Liver (tissue), 9 donors: ENCODE data around the gene MTMR1. TPM values are rescaled to one million over a fixed set of nuclear protein-coding genes. Genes with fewer than 3 reads are reported as not detected.

Experiments
- DNase-seq: peaks from one replicate; pipeline ENCODE4 v3.0.0-alpha.2; 2017; ENCODE audit warnings: low spot score
- H3K27ac ChIP-seq, 2 donors: one replicate each; pipeline ENCODE4 v1.7.0; 2013; ENCODE audit warnings: inconsistent platforms in 2 of 2, low read length in 2 of 2, control low read depth in 1 of 2, low read depth in 1 of 2, mild to moderate bottlenecking in 1 of 2
- H3K27me3 ChIP-seq, 4 donors: one replicate each; pipeline versions ENCODE4 v1.6.1 to v1.7.0; 2013; ENCODE audit warnings: low read length in 3 of 4, inconsistent platforms in 1 of 4, mild to moderate bottlenecking in 1 of 4, moderate library complexity in 1 of 4; ENCODE audit not compliant: control insufficient read depth in 4 of 4, insufficient read depth in 4 of 4
- H3K36me3 ChIP-seq, 4 donors: one replicate each; pipeline versions ENCODE4 v1.6.1 to v1.7.0; 2013; ENCODE audit warnings: low read length in 3 of 4, mild to moderate bottlenecking in 3 of 4, low read depth in 1 of 4, moderate library complexity in 1 of 4; ENCODE audit not compliant: control insufficient read depth in 4 of 4, insufficient read depth in 3 of 4
- H3K4me1 ChIP-seq, 4 donors: one replicate each; pipeline versions ENCODE4 v1.6.1 to v1.7.0; 2013; ENCODE audit warnings: low read length in 3 of 4, mild to moderate bottlenecking in 3 of 4, moderate library complexity in 1 of 4; ENCODE audit not compliant: control insufficient read depth in 4 of 4, insufficient read depth in 4 of 4
- H3K4me3 ChIP-seq, 3 donors: one replicate each; pipeline versions ENCODE4 v1.6.1 to v1.7.0; 2013; ENCODE audit warnings: low read length in 3 of 3, control low read depth in 1 of 3, low read depth in 1 of 3, mild to moderate bottlenecking in 1 of 3
- H3K9ac ChIP-seq, 2 donors: one replicate each; pipeline ENCODE4 v1.7.0; 2013; ENCODE audit warnings: low read length in 2 of 2, mild to moderate bottlenecking in 2 of 2, moderate library complexity in 2 of 2, control low read depth in 1 of 2, low read depth in 1 of 2
- H3K9me3 ChIP-seq, 4 donors: one replicate each; pipeline versions ENCODE4 v1.6.1 to v1.7.0; 2013; ENCODE audit warnings: low read length in 3 of 4; ENCODE audit not compliant: control insufficient read depth in 4 of 4
- ATF3 ChIP-seq: IDR thresholded peaks from 2 replicates; pipeline ENCODE4 v1.6.1; 2016; ENCODE audit warnings: antibody characterized with exemption
- EGR1 ChIP-seq, 2 donors: IDR thresholded peaks; 2 replicates each; pipeline ENCODE4 v1.6.1; 2016 to 2018; ENCODE audit warnings: antibody characterized with exemption in 2 of 2, low read depth in 2 of 2
- FOXA1 ChIP-seq: IDR thresholded peaks from 2 replicates; pipeline ENCODE4 v1.6.1; 2016; ENCODE audit warnings: antibody characterized with exemption
- GABPA ChIP-seq, 2 donors: IDR thresholded peaks in 1 of 2; conservative IDR thresholded peaks in 1 of 2; 2 replicates each; pipeline ENCODE4 v1.6.1; 2016; ENCODE audit warnings: antibody characterized with exemption in 2 of 2, mild to moderate bottlenecking in 1 of 2, moderate library complexity in 1 of 2
- HNF4A ChIP-seq, 2 donors: conservative IDR thresholded peaks; 2 replicates each; pipeline ENCODE4 v1.6.1; 2016; ENCODE audit warnings: antibody characterized with exemption in 2 of 2, mild to moderate bottlenecking in 2 of 2
- HNF4G ChIP-seq: IDR thresholded peaks from 2 replicates; pipeline ENCODE4 v1.6.1; 2016; ENCODE audit warnings: antibody characterized with exemption
- JUND ChIP-seq, 2 donors: IDR thresholded peaks; 2 replicates each; pipeline ENCODE4 v1.6.1; 2016; ENCODE audit warnings: antibody characterized with exemption in 2 of 2
- NR2F2 ChIP-seq: IDR thresholded peaks from 2 replicates; pipeline ENCODE4 v1.6.1; 2016; ENCODE audit warnings: antibody characterized with exemption
- RAD21 ChIP-seq, 2 donors: IDR thresholded peaks; 2 replicates each; pipeline ENCODE4 v1.6.1; 2016; ENCODE audit warnings: antibody characterized with exemption in 2 of 2, mild to moderate bottlenecking in 2 of 2
- REST ChIP-seq: IDR thresholded peaks from 2 replicates; pipeline ENCODE4 v1.6.1; 2016; ENCODE audit warnings: antibody characterized with exemption, mild to moderate bottlenecking
- RXRA ChIP-seq, 2 donors: IDR thresholded peaks; 2 replicates each; pipeline ENCODE4 v1.6.1; 2017 to 2018; ENCODE audit warnings: antibody characterized with exemption in 2 of 2, mild to moderate bottlenecking in 1 of 2
- TAF1 ChIP-seq: conservative IDR thresholded peaks from 2 replicates; pipeline ENCODE4 v1.6.1; 2016; ENCODE audit warnings: antibody characterized with exemption, mild to moderate bottlenecking
- YY1 ChIP-seq: IDR thresholded peaks from 2 replicates; pipeline ENCODE4 v1.6.1; 2016; ENCODE audit warnings: antibody characterized with exemption, mild to moderate bottlenecking
- WGBS: extraction: QIAGEN DNeasy Blood & Tissue Kit; methylation state at CpG from one replicate; pipeline ENCODE4 v1.1.7; 2013; 5-methylcytosine and 5-hydroxymethylcytosine counted together
- polyA plus RNA-seq, 2 donors: library from polyadenylated mRNA; stranded (reverse) in 1 of 2; unstranded in 1 of 2; fragments of 200-250 nt in 1 of 2; fragments of >200 nt in 1 of 2; fragmentation: Nextera tagmentation in 1 of 2; extraction: Ambion mirVana in 1 of 2; gene quantifications; one replicate each; pipeline versions ENCODE4 v1.2.1 to v1.2.3, GENCODE V29; 2013 to 2015
- total RNA-seq, 2 donors: library from RNA; depleted of rRNA; stranded (reverse); fragments of >200 nt; gene quantifications; one replicate each; pipeline ENCODE4 v1.2.3, GENCODE V29; 2014
- donor health status: healthy.
- donor health status: healthy.
- donor health status: healthy.
- donor health status: healthy.
- donor health status: healthy.

The MTMR1 gene
- total and polyA plus RNA-seq, 4 donors: 2.5 to 13.4 (median 7.8) TPM

- Histone ChIP-seq H3K36me3 (no peaks in the 10 kb centered on the region), H3K4me3 (no peak overlapping the region), H3K9me3 (no peaks in the 10 kb centered on the region), H3K4me1 (peaks cover 0 to 30% (median 22%) of the 10 kb centered on the region in 4 donors), H3K27me3 (no peaks in the 10 kb centered on the region), H3K9ac (no peak overlapping the region), H3K27ac (no peak overlapping the region)
- TF ChIP-seq NR2F2 (no peak), EGR1 (IDR thresholded peaks at IDR 0.05; ENCODE audit: low read depth in 2 of 2) (no peak), ATF3 (no peak)
- DNase-seq: no peak
These were observed 19.4 kb downstream of the MTMR1 start for GRCh38 chrX:150712619-150713018.

- no peak for TF ChIP-seq REST
- peak; percentile 37 to 41 for TF ChIP-seq RXRA (IDR thresholded peaks at IDR 0.05)
- TF ChIP-seq YY1: no peak
- TF ChIP-seq HNF4A (conservative IDR thresholded peaks at IDR 0.05): peak in 1 of 2 donors; percentile 18
- TF ChIP-seq HNF4G: no peak
- no peak for TF ChIP-seq RAD21 (IDR thresholded peaks at IDR 0.05)
- TF ChIP-seq FOXA1: no peak
- peak; percentile 26 to 46 for TF ChIP-seq JUND (IDR thresholded peaks at IDR 0.05)
- no peak for TF ChIP-seq TAF1
- H3K36me3 ChIP-seq: peaks cover 0 to under 1% (median 0%) of the 10 kb centered on the region in 4 donors
- no peak overlapping the region for H3K9ac ChIP-seq
- no peaks in the 10 kb centered on the region for H3K27me3 ChIP-seq
- 54% methylated on average over 3 of the region's 3 CpGs for WGBS
- peaks cover 0 to 30% (median 20%) of the 10 kb centered on the region in 4 donors for H3K4me1 ChIP-seq
- no peaks in the 10 kb centered on the region for H3K9me3 ChIP-seq
- DNase-seq: no peak
- H3K4me3 ChIP-seq: no peak overlapping the region
- no peak overlapping the region for H3K27ac ChIP-seq
These were observed 22.0 kb downstream of the MTMR1 start for GRCh38 chrX:150715184-150715583.

GRCh38 chrX:150719621-150720020 is 26.4 kb downstream of the MTMR1 start:
- peaks cover 0 to 13% (median 3%) of the 10 kb centered on the region in 4 donors for H3K4me1 ChIP-seq
- TF ChIP-seq NR2F2 (no peak), JUND (IDR thresholded peaks at IDR 0.05) (no peak), EGR1 (IDR thresholded peaks at IDR 0.05; ENCODE audit: low read depth in 2 of 2) (no peak), TAF1 (no peak), HNF4G (no peak), REST (no peak), GABPA (IDR thresholded peaks at IDR 0.05 in 1 of 2, conservative IDR thresholded peaks at IDR 0.05 in 1 of 2) (no peak)
- WGBS: 93% methylated on average over 4 of the region's 4 CpGs
- H3K27me3 ChIP-seq: no peaks in the 10 kb centered on the region
- H3K36me3 ChIP-seq: peaks cover 0 to 3% (median 0%) of the 10 kb centered on the region in 4 donors
- no peak overlapping the region for H3K4me3 ChIP-seq
- H3K9ac ChIP-seq: no peak overlapping the region
- DNase-seq: no peak
- H3K9me3 ChIP-seq: no peaks in the 10 kb centered on the region
- H3K27ac ChIP-seq: no peak overlapping the region
